IMR-90 (cell line): ENCODE results near the gene PYDC1. TPM values are rescaled to one million over a fixed set of nuclear protein-coding genes. Genes with fewer than 3 reads are reported as not detected.

Experiments used
- ATAC-seq: fragments of 200-7000 bp; cut with Tn5 transposase; 2 replicates; pipeline ENCODE4 v1.9.1; 2020; ENCODE audit warnings: low read depth, mild to moderate bottlenecking, moderate library complexity
- BruUV-seq: library from RNA; stranded (reverse); fragments of 400-500 nt; replicated peaks from 2 replicates; lab custom pipeline; 2021; lab: Mats Ljungman, UMichigan
- CTCF ChIA-PET: fragments of 300-600 bp; formaldehyde crosslinking; extraction: SDS; loops from one replicate; lab custom pipeline; 2021; ENCODE audit warnings: antibody characterized with exemption; lab: Yijun Ruan, JAX
- POLR2A ChIA-PET: fragments of 300-600 bp; sonication (Branson Sonifier 250); formaldehyde crosslinking; loops from one replicate; lab custom pipeline; 2022; ENCODE audit warnings: antibody characterized with exemption; ENCODE audit not compliant: unreplicated experiment; lab: Charles Lee
- DNase-seq: peaks from one replicate; pipeline ENCODE4 v3.0.0; 2013
- H2AFZ ChIP-seq: replicated peaks from 2 replicates; pipeline ENCODE3; 2013; ENCODE audit warnings: low read length, mild to moderate bottlenecking; ENCODE audit not compliant: poor library complexity
- H2AK5ac ChIP-seq: 2 replicates; pipeline ENCODE4 v1.6.1; 2013; ENCODE audit warnings: low read depth, low read length, inconsistent platforms
- H2AK9ac ChIP-seq: replicated peaks from 2 replicates; pipeline ENCODE3; 2013; ENCODE audit warnings: mild to moderate bottlenecking, low read depth, low read length, moderate library complexity; ENCODE audit not compliant: poor library complexity
- H2BK120ac ChIP-seq: 2 replicates; pipeline ENCODE4 v1.6.1; 2013; ENCODE audit warnings: low read depth, low read length, inconsistent platforms
- H2BK15ac ChIP-seq: 3 replicates; pipeline ENCODE4 v1.6.1; 2013; ENCODE audit warnings: low read depth, low read length, inconsistent platforms
- H2BK20ac ChIP-seq: 2 replicates; pipeline ENCODE4 v1.6.1; 2013; ENCODE audit warnings: low read depth, mild to moderate bottlenecking, inconsistent platforms, low read length, moderate library complexity
- H2BK5ac ChIP-seq: 2 replicates; pipeline ENCODE4 v1.6.1; 2013; ENCODE audit warnings: mild to moderate bottlenecking, low read depth, low read length, inconsistent platforms; ENCODE audit not compliant: poor library complexity, severe bottlenecking
- H3K14ac ChIP-seq: replicated peaks from 2 replicates; pipeline ENCODE4 v1.6.1; 2013; ENCODE audit warnings: low read depth, low read length, inconsistent platforms
- H3K18ac ChIP-seq: 2 replicates; pipeline ENCODE4 v1.6.1; 2013; ENCODE audit warnings: low read depth, low read length, control low read depth
- H3K23ac ChIP-seq: 2 replicates; pipeline ENCODE4 v1.6.1; 2013; ENCODE audit warnings: low read depth, low read length, inconsistent platforms
- H3K27ac ChIP-seq: 2 replicates; pipeline ENCODE4 v1.5.1; 2013; ENCODE audit warnings: mild to moderate bottlenecking, control low read depth, low read length; ENCODE audit not compliant: insufficient read depth
- H3K27me3 ChIP-seq: 2 replicates; pipeline ENCODE4 v1.6.1; 2013; ENCODE audit warnings: low read length; ENCODE audit not compliant: control insufficient read depth, insufficient read depth
- H3K36me3 ChIP-seq: 2 replicates; pipeline ENCODE4 v1.6.1; 2013; ENCODE audit warnings: low read length, mixed read lengths; ENCODE audit not compliant: control insufficient read depth, insufficient read depth
- H3K4ac ChIP-seq: 2 replicates; pipeline ENCODE4 v1.6.1; 2013; ENCODE audit warnings: low read depth, low read length, inconsistent platforms
- H3K4me1 ChIP-seq: 2 replicates; pipeline ENCODE4 v1.6.1; 2013; ENCODE audit warnings: low read length, mixed read lengths; ENCODE audit not compliant: control insufficient read depth, insufficient read depth
- H3K4me2 ChIP-seq: 2 replicates; pipeline ENCODE4 v1.6.1; 2013; ENCODE audit warnings: low read depth, mild to moderate bottlenecking, control low read depth, low read length, moderate library complexity
- H3K4me3 ChIP-seq: 2 replicates; pipeline ENCODE4 v1.5.1; 2013; ENCODE audit warnings: low read depth, mild to moderate bottlenecking, control low read depth, low read length, moderate library complexity; ENCODE audit not compliant: insufficient read depth
- H3K56ac ChIP-seq: 2 replicates; pipeline ENCODE4 v1.6.1; 2013; ENCODE audit warnings: low read length, inconsistent platforms; ENCODE audit not compliant: insufficient read depth; ENCODE audit errors: extremely low read depth
- H3K79me1 ChIP-seq, 2 experiments: 2 replicates each; pipeline ENCODE4 v1.6.1; 2013; ENCODE audit warnings: low read length in 2 of 2, inconsistent platforms in 1 of 2, low read depth in 1 of 2
- H3K9ac ChIP-seq: 2 replicates; pipeline ENCODE4 v1.6.1; 2013; ENCODE audit warnings: low read depth, low read length, control low read depth
- H3K9me1 ChIP-seq: 2 replicates; pipeline ENCODE4 v1.6.1; 2013; ENCODE audit warnings: low read length, inconsistent platforms; ENCODE audit not compliant: insufficient read depth
- H3K9me3 ChIP-seq: 2 replicates; pipeline ENCODE4 v1.6.1; 2013; ENCODE audit warnings: low read length; ENCODE audit not compliant: control insufficient read depth, insufficient read depth
- H4K20me1 ChIP-seq: 2 replicates; pipeline ENCODE4 v1.6.1; 2013; ENCODE audit warnings: low read length, inconsistent platforms; ENCODE audit not compliant: insufficient read depth
- H4K5ac ChIP-seq: 2 replicates; pipeline ENCODE4 v1.6.1; 2013; ENCODE audit warnings: mild to moderate bottlenecking, low read depth, low read length, control low read depth
- H4K8ac ChIP-seq, 2 experiments: 2 replicates each; pipeline ENCODE4 v1.6.1; 2013; ENCODE audit warnings: low read depth in 2 of 2, low read length in 2 of 2, control low read depth in 1 of 2, inconsistent platforms in 1 of 2
- H4K91ac ChIP-seq: 2 replicates; pipeline ENCODE4 v1.6.1; 2013; ENCODE audit warnings: low read depth, low read length, inconsistent platforms; ENCODE audit not compliant: insufficient read depth
- CHD1 ChIP-seq: IDR thresholded peaks from 2 replicates; pipeline ENCODE4 v1.6.1; 2012; ENCODE audit warnings: low read depth, low read length, improper control_type of control experiment
- FOS ChIP-seq: fragments of 150-350 bp; IDR thresholded peaks from 2 replicates; pipeline ENCODE4 v1.6.1; 2016; ENCODE audit warnings: low read depth, low read length
- MAFK ChIP-seq: IDR thresholded peaks from 2 replicates; pipeline ENCODE4 v1.6.1; 2012; ENCODE audit warnings: low read depth, low read length, improper control_type of control experiment
- MAZ ChIP-seq: IDR thresholded peaks from 2 replicates; pipeline ENCODE4 v1.6.1; 2012; ENCODE audit warnings: low read depth, mild to moderate bottlenecking, low read length, improper control_type of control experiment, moderate library complexity, borderline replicate concordance
- POLR2A ChIP-seq: IDR thresholded peaks from 2 replicates; pipeline ENCODE4 v1.6.1; 2012; ENCODE audit warnings: mild to moderate bottlenecking, low read depth, low read length
- RAD21 ChIP-seq: IDR thresholded peaks from 2 replicates; pipeline ENCODE4 v1.6.1; 2012; ENCODE audit warnings: low read length, improper control_type of control experiment
- SMC3 ChIP-seq: fragments of 150-350 bp; IDR thresholded peaks from 2 replicates; pipeline ENCODE4 v1.6.1; 2016; ENCODE audit warnings: low read depth, mild to moderate bottlenecking, antibody characterized with exemption, low read length, moderate library complexity
- WGBS, 2 experiments: methylation state at CpG; one replicate each; pipeline versions ENCODE4 v1.1.5 to v1.1.7; 2013; ENCODE audit warnings: missing lambda C conversion rate in 2 of 2; ENCODE audit not compliant: insufficient read length in 1 of 2; ENCODE audit errors: extremely low coverage in 2 of 2; 5-methylcytosine and 5-hydroxymethylcytosine counted together
- dilution Hi-C: fragments of 300-500 bp; cut with HindIII; formaldehyde crosslinking; loops from one replicate; pipeline ENCODE4 v1.14.3; 2018; ENCODE audit warnings: low sequenced_read_pairs; ENCODE audit not compliant: unreplicated experiment
- in situ Hi-C: fragments of 300-500 bp; cut with MboI; formaldehyde crosslinking; loops from 3 replicates; pipeline ENCODE4 v1.14.3; 2019; ENCODE audit warnings: low sequenced_read_pairs, inconsistent platforms, mixed read lengths
- intact Hi-C: fragments of 100-400 bp; cut with micrococcal nuclease; formaldehyde crosslinking; loops from 2 replicates; pipeline ENCODE4 v1.10.0; 2022
- polyA plus RNA-seq, 3 experiments: library from polyadenylated mRNA; depleted of rRNA; stranded (reverse); fragments of >200 nt; gene quantifications; 2 replicates each; pipeline ENCODE4 v1.2.3, GENCODE V29; 2012; ENCODE audit warnings: low replicate concordance in 1 of 3
- total RNA-seq: library from RNA; depleted of rRNA; stranded (reverse); fragments of >200 nt; gene quantifications from 2 replicates; pipeline ENCODE4 v1.2.3, GENCODE V29; 2012
- TF ChIP-seq, protein P1 (sequence below): conservative IDR thresholded peaks from 2 replicates; pipeline ENCODE4 v1.5.1; 2012; ENCODE audit warnings: mild to moderate bottlenecking, low read depth, low read length, improper control_type of control experiment

Gene PYDC1
- total and polyA plus RNA-seq, 2 of the 4 experiments (the other 2 are of a cell fraction), result not detected

DNA sequence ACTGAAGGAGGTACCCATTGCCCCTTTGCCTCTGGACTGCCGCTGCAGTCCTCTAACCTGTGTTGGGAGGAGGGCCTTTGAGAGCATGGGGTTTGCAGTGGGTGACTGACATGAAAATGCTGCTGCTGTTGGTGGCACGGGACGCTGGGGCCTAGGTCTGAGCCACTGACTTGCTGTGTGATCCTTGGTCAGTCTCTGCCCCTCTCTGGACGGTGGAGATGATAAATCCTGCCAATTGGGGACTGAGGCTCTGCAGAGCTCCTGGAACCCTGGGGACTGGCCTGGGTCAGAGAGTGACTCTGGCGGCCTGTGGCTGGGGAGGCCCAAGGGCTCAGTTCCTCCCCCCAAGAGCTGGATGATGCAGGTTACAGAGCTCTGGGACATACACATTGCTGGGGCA is 6.1 kb upstream of the PYDC1 start:
- Histone ChIP-seq H4K5ac (no peak overlapping the region), H2AK5ac (no peak overlapping the region), H2BK5ac (no peak overlapping the region), H3K4me1 (no peaks in the 10 kb centered on the region), H3K79me1 (no peaks in the 10 kb centered on the region), H2BK15ac (no peak overlapping the region), H4K8ac (no peak overlapping the region), H3K18ac (no peak overlapping the region), H3K14ac (no peak overlapping the region), H4K20me1 (no peaks in the 10 kb centered on the region), H3K9me1 (no peaks in the 10 kb centered on the region), H3K23ac (no peak overlapping the region), H3K9ac (no peak overlapping the region), H3K27ac (no peak overlapping the region), H3K27me3 (peaks cover 21% of the 10 kb centered on the region), H3K9me3 (no peaks in the 10 kb centered on the region), H3K56ac (no peak overlapping the region), H2BK120ac (no peak overlapping the region), H3K4me2 (no peak overlapping the region), H2BK20ac (no peak overlapping the region), H2AK9ac (no peak overlapping the region), H3K4me3 (no peak overlapping the region), H4K91ac (no peak overlapping the region), H2AFZ (no peak overlapping the region), H3K36me3 (no peaks in the 10 kb centered on the region), H3K4ac (no peak overlapping the region)
- CTCF ChIA-PET, result no interaction called here
- no TSS peak for BruUV-seq
- intact Hi-C loops (no loop called here), dilution Hi-C loops (no loop called here), in situ Hi-C loops (no loop called here)
- ATAC-seq, result no peak
- WGBS, 2 experiments, result 86% methylated on average over 1 of the region's 5 CpGs; no CpG with 5 or more reads in 1 of the 2 experiments
- POLR2A ChIA-PET, result interaction anchor here (0.7 kb wide), 1 partner anchor 306 kb away, joined by 7 read pairs; no protein-coding TSS in a partner anchor
- TF ChIP-seq POLR2A (no peak), SMC3 (no peak), FOS (no peak), RAD21 (no peak), CHD1 (no peak), MAZ (no peak), MAFK (no peak)
- TF ChIP-seq, protein P1, sequence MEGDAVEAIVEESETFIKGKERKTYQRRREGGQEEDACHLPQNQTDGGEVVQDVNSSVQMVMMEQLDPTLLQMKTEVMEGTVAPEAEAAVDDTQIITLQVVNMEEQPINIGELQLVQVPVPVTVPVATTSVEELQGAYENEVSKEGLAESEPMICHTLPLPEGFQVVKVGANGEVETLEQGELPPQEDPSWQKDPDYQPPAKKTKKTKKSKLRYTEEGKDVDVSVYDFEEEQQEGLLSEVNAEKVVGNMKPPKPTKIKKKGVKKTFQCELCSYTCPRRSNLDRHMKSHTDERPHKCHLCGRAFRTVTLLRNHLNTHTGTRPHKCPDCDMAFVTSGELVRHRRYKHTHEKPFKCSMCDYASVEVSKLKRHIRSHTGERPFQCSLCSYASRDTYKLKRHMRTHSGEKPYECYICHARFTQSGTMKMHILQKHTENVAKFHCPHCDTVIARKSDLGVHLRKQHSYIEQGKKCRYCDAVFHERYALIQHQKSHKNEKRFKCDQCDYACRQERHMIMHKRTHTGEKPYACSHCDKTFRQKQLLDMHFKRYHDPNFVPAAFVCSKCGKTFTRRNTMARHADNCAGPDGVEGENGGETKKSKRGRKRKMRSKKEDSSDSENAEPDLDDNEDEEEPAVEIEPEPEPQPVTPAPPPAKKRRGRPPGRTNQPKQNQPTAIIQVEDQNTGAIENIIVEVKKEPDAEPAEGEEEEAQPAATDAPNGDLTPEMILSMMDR, result no peak
- no peak for DNase-seq
